ENCODE data around the gene MECR. TPM values are rescaled to one million over a fixed set of nuclear protein-coding genes. Genes with fewer than 3 reads are reported as not detected.
A peak's percentile ranks its signal among the peaks of the same experiment; 100 is the strongest.

MECR gene
- total RNA-seq, 1 donor from 2014 or later = 18.2 TPM

- peak; percentile 87 for DNase-seq
These were observed 28.7 kb downstream of the MECR start for GRCh38 chr1:29202053-29202452.

GRCh38 chr1:29201595-29202051 is 29.1 kb downstream of the MECR start:
- DNase-seq = peak; percentile 25

GRCh38 chr1:29200906-29201594 is 29.7 kb downstream of the MECR start:
- no peak for DNase-seq

GRCh38 chr1:29197993-29198392 is 32.7 kb downstream of the MECR start:
- DNase-seq = no peak

GRCh38 chr1:29197590-29197924 is 33.2 kb downstream of the MECR start:
- DNase-seq = peak; percentile 15

GRCh38 chr1:29196863-29197589 is 33.7 kb downstream of the MECR start:
- DNase-seq = no peak

- no peak for DNase-seq
These were observed 34.8 kb downstream of the MECR start for GRCh38 chr1:29195881-29196291.

- no peak for DNase-seq
These were observed 36.8 kb downstream of the MECR start for GRCh38 chr1:29193879-29194455.

- no peak for DNase-seq
These were observed 40.0 kb downstream of the MECR start for GRCh38 chr1:29190718-29191117.

- no peak for DNase-seq
These were observed 44.0 kb downstream of the MECR start for GRCh38 chr1:29186707-29187106.

- DNase-seq = no peak
These were observed 44.5 kb downstream of the MECR start for GRCh38 chr1:29186252-29186651.

GRCh38 chr1:29183287-29183686 is 47.4 kb downstream of the MECR start:
- DNase-seq = no peak

- DNase-seq = peak; percentile 99
These were observed 49.1 kb downstream of the MECR start, which contains the start of gene SRSF4 for GRCh38 chr1:29181413-29182225. Gene SRSF4, minus strand, starts transcription at chr1:29181900. Its CDS starts 148 bp downstream, at chr1:29181752.

- no peak for DNase-seq
These were observed 50.0 kb downstream of the MECR start for GRCh38 chr1:29180497-29181412.

GRCh38 chr1:29179641-29180184 is 51.0 kb downstream of the MECR start:
- DNase-seq = no peak

GRCh38 chr1:29177022-29177705 is 53.6 kb downstream of the MECR start:
- DNase-seq = no peak

- DNase-seq = no peak
These were observed 54.2 kb downstream of the MECR start for GRCh38 chr1:29176576-29176975.

- no peak for DNase-seq
These were observed 58.3 kb downstream of the MECR start for GRCh38 chr1:29172415-29172939.

- DNase-seq = no peak
These were observed 59.2 kb downstream of the MECR start for GRCh38 chr1:29171521-29171920.

- DNase-seq = no peak
These were observed 59.6 kb downstream of the MECR start for GRCh38 chr1:29171089-29171488.

Measured in tongue (tissue), 2 donors.